Choroid plexus epithelial cell (primary cell): ENCODE results near the gene PER1.
A peak's percentile ranks its signal among the peaks of the same experiment; 100 is the strongest.

Source experiments
- DNase-seq: peaks from one replicate; pipeline ENCODE4 v3.0.0-alpha.2; 2010; ENCODE audit warnings: low read depth
- H3K4me3 ChIP-seq: 2 replicates; pipeline ENCODE4 v1.5.1; 2011; ENCODE audit warnings: low read depth, mild to moderate bottlenecking, control low read depth, low read length, moderate library complexity
- TF ChIP-seq, protein P1 (sequence below): conservative IDR thresholded peaks from 2 replicates; pipeline ENCODE4 v1.5.1; 2011; ENCODE audit warnings: low read depth, mild to moderate bottlenecking, control low read depth, inconsistent platforms, low read length, moderate library complexity

Gene PER1

DNA sequence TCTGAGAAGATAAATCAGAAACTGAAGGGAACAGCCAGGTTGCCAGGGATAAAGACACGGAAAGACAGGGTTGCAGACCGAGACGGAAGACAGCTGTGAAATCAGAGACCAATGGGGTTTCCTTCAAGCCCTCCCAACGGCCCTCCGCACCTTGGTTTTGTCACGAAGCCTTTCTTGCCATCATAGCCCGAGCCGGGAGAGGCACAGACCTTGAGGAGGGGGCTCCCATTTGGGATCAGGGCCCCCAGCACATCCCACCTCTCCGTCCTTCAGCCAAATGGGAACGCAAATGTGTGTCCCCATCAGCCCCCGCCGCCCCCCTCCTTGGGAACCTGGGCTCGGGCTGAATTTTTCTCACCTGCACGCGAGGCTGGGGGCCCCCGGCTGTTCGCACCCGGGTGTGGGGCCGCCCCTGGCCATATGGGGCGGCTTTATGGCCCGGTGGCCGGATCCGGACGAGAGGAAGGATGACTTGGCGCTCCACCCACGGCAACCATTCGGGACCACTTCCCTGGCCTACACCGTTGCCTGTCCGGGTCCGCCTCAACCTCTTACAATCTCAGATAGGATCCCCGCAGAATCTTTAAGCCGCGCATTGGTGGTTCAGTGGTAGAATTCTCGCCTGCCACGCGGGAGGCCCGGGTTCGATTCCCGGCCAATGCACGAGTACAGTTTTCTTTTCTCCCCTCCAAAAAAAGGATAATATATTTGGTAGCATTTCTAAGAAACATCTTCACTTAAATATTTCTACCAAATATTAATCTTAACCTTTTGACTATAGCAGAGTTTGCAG lies 26.9 kb downstream of the PER1 start:
- TF ChIP-seq, protein P1, sequence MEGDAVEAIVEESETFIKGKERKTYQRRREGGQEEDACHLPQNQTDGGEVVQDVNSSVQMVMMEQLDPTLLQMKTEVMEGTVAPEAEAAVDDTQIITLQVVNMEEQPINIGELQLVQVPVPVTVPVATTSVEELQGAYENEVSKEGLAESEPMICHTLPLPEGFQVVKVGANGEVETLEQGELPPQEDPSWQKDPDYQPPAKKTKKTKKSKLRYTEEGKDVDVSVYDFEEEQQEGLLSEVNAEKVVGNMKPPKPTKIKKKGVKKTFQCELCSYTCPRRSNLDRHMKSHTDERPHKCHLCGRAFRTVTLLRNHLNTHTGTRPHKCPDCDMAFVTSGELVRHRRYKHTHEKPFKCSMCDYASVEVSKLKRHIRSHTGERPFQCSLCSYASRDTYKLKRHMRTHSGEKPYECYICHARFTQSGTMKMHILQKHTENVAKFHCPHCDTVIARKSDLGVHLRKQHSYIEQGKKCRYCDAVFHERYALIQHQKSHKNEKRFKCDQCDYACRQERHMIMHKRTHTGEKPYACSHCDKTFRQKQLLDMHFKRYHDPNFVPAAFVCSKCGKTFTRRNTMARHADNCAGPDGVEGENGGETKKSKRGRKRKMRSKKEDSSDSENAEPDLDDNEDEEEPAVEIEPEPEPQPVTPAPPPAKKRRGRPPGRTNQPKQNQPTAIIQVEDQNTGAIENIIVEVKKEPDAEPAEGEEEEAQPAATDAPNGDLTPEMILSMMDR: no peak
- peak; percentile 68 for DNase-seq

DNA sequence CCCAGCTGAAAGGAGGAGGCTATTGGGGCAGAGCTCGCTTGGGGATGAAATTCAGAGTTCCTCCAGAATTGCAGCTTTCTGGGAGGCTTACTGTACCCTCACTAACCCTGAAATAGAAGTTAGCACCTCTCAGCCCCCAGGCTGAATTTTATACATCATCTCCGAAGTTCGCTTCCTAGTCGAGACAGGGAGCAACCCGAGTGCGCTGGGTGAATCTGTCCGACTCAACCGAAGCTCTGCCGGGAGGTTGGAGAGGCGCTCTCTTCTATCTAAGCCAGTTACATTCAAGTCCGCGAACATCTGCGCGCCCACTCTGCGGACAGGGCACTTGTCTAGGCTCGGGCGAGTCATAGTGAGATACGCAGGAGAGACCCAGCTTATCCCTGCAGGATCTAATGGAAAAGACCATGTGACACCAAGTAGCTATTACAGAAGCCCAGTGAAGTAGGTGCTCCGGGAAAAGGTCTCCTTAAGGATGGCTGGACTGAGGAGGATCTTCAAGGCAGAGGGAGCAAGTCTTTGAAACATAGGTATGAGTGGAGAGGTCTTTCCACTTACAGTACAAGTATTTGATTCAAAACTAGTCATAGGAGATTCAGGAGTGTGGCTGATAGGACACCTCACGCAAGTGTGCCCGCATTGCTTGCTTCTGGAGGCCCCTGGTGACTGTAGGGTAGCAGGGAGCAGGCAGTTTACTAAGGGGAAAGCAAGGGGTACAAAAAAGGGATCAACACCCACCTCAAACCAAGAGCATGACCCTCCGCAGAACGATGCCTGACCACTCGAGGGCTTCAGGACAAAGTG lies 27.7 kb downstream of the PER1 start:
- peak overlapping the region; percentile 58 for H3K4me3 ChIP-seq
- TF ChIP-seq, protein P1: no peak
- peak; percentile 49 for DNase-seq

More for the DNA sequence above, 26.9 kb downstream of the PER1 start:
- H3K4me3 ChIP-seq: peak overlapping the region; percentile 62

DNA sequence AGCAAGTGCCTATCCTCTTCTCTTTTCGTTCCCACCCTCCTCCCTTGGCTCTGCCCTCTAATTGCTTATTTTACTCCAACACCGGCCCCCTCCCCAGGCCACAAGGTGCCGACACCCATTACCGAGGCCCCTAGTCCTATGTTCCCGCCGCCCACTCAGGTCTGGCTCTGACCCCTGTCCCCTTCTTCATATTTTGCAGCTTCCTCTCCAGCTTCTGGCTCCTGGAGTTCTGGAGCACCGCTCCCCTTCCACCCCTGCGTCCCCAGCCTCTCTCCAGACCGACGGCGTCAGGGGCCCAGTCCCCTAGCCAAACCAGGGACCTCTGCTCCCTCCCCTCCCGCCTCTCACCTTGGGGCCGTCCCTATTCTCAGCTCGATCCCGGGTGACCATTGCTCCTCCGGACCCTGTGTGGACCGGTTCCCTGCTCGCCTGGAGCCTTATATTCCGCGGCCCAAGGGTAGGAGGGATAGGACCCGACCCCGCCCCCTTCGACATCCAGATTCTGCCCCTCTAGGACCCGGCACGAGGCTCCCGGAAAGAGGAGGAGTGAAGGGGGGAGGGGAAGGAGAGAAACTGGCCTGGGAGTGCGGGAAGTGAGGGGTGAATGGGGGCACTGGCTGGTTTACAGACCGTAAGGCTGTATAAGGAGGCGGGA lies 28.4 kb downstream of the PER1 start, which contains the start of gene HES7:
Gene HES7, minus strand, starts transcription at position 412 of the 655 bp plus-strand sequence. Its CDS starts 22 bp downstream, at position 390.
- H3K4me3 ChIP-seq: peak within 1 kb of the TSS; percentile 58
- no peak for DNase-seq
- TF ChIP-seq, protein P1: no peak

DNA sequence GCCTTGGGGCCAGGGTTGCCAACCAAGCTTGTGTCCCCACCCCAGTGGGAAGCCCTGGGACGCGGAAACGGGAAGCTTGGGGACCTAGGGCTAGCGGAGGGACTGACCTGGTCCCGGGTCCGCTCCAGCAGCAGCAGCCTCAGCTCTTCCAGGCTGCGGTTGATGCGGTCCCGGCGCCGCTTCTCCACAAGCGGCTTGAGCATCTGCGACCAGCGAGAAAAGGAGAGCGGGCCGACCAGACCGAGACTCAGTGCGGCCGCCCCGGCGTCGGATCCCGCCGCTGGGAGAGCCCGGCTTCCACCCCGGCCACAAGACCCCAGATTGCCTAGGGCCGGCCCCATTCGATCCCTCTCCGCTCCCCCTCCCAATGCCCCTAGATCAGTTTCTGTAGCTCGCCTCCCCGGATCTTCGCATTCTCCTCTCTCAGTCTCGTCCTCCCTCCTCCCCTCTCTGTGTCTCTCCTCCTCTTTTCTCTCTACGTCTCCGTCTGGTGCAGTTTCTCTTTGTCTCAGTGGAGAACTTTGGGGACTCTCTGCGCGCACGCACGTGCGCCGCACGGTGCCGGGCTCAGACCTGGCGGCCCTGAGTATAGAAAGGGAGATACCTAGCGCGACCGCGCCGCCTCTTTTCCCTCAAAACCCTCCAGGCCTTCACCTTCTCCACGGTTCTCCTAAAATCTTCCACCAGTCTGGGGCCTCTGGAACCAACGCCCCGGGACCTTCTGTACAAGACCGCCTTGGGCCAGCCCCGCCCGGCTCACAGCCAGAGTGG lies 29.1 kb downstream of the PER1 start:
- peak overlapping the region; percentile 58 for H3K4me3 ChIP-seq
- TF ChIP-seq, protein P1: no peak
- DNase-seq: no peak

DNA sequence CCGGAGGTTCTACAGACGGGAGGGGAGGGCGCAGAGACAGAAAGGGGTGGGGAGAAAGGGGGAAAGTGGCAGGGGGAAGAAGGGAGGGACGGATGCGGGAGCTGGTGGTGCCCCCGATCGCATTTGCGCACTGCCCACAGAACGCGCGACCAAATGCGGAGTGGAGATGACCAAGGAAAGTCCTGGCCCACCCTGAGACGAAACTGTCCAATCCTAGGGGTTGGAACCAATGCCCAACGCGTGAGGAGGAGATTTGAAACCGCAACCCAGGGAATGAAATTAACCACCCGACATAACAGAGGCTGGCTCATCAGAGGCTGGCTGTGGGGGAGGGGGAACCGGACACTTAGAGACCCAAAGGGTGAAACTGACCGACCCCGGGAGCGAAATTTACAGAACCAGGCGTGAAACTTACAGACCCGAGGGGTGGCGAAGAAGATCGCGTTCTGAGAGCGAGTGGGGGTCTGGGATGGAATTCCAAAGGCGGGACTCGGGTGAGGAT lies 29.7 kb downstream of the PER1 start:
- peak overlapping the region; percentile 58 for H3K4me3 ChIP-seq
- DNase-seq: peak; percentile 31
- TF ChIP-seq, protein P1: no peak
